ENCODE results near the gene PLEK.

Gene PLEK

DNA sequence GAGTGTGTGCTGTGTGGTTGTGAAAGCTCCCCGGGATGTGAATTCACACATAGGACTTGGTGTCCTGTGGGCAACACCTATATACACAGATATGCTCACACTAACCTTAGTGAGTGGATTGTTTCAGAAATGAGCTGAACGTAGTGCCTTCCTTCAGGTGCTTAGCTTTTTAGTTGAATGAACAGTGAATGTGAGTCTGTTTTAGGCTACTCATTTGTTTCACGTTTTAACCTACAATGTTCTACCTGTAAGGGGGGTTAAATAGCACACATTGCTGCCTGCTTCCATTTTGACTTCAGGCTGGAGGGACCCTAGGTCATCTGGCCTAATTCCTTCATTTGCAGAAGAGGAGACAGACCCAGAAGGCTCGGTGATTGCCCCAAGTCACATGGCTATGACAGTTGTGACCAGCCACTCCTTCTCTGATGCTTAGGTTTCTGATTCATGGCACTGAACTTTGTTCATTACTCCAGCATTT, 1.0 kb downstream of the PLEK start:
- DNase-seq (ENCODE audit: low read depth, low spot score), result no peak
- no peaks in the 10 kb centered on the region for H3K4me1 ChIP-seq (ENCODE audit: insufficient read depth, insufficient read length)
- H3K27me3 ChIP-seq (ENCODE audit: insufficient read depth, insufficient read length), result no peaks in the 10 kb centered on the region
- TF ChIP-seq YY1 (IDR thresholded peaks at IDR 0.05; ENCODE audit: insufficient read depth, insufficient read length) (no peak), ZNF274 (IDR thresholded peaks at IDR 0.05; ENCODE audit: low read depth, low read length) (no peak), SUZ12 (IDR thresholded peaks at IDR 0.05; ENCODE audit: extremely low read depth, insufficient read depth, insufficient read length) (no peak)
- H3K36me3 ChIP-seq (ENCODE audit: insufficient read depth, insufficient read length, low read length), result no peaks in the 10 kb centered on the region
- H3K4me3 ChIP-seq (ENCODE audit: insufficient read length, low read depth), result no peak overlapping the region
- no peaks in the 10 kb centered on the region; the same call in 1 of the 2 replicates for H3K9me3 ChIP-seq (ENCODE audit: insufficient read depth, low read length)
- no peak overlapping the region for H3K9ac ChIP-seq (ENCODE audit: insufficient read length, low read depth)

DNA sequence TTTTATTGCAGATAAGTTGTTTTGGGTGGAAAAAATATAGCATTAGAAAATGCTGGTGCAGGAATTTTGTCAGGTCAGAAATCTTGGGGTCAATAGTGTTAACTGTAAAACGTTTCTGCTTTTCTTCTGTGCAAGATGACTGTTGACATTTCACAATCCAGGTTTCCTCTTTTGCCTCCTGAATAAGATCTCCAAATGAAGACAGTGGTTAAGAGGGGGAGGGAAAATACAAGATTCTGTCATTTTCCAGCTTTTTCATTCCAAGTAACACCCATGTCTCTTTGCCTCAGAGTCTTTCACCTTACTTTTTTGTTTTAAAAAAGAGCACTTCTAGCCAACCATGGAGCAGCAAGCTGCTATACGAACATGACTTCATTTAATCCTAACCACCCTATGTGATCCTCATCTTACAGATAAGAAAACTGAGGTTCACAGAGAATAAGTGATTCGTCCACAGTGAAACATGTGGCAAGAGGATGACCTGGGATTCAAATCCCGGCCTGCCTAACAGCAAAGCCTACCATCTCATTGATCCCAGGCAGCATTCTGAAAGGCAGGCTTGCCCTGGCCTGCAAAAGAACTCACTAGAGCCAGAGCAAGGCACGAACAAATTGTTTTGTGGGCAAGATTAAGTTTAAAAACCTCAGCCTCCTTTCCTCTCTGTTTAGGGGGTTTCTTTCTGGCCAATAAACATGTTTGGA, 3.0 kb downstream of the PLEK start:
- H3K27me3 ChIP-seq (ENCODE audit: insufficient read depth, insufficient read length), result no peaks in the 10 kb centered on the region
- H3K36me3 ChIP-seq (ENCODE audit: insufficient read depth, insufficient read length, low read length), result no peaks in the 10 kb centered on the region
- no peaks in the 10 kb centered on the region for H3K4me1 ChIP-seq (ENCODE audit: insufficient read depth, insufficient read length)
- no peak overlapping the region for H3K9ac ChIP-seq (ENCODE audit: insufficient read length, low read depth)
- no peak for TF ChIP-seq ZNF274 (IDR thresholded peaks at IDR 0.05; ENCODE audit: low read depth, low read length)
- H3K9me3 ChIP-seq (ENCODE audit: insufficient read depth, low read length), result no peaks in the 10 kb centered on the region; the same call in 1 of the 2 replicates
- DNase-seq (ENCODE audit: low read depth, low spot score), result no peak
- no peak overlapping the region for H3K4me3 ChIP-seq (ENCODE audit: insufficient read length, low read depth)

DNA sequence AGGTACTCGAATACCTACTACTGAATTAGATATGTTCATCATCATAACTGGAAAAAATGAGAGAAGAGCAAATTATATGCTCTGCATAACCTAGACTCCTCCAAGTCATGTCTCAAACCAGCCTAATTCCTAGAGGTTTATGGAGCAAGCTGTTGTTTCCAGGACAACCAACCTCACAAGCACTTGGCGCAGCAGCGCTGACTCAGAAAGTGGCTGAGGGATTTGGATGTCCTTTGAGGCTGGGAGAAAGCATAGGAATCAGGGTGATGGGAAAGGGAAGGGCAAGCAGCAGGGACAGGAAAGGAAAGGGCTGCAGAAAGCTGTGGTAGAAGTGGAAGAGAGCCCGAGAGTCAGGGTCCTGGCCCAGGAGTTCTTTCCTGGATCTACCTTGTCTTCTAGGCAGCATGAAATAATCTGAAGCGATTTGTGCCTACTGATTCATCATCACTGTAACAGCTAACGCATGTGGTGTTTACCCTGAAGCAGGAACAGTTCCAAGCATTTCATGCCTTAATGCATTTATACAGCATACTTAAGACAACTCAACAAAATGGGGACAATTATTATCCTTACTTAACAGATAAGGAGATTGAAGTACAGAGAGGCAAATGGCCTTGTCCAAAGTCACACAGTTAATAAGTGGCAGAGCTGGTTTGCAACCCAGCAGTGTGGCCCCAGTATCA, 3.7 kb downstream of the PLEK start:
- Histone ChIP-seq H3K27me3 (ENCODE audit: insufficient read depth, insufficient read length) (no peaks in the 10 kb centered on the region), H3K4me1 (ENCODE audit: insufficient read depth, insufficient read length) (no peaks in the 10 kb centered on the region), H3K9ac (ENCODE audit: insufficient read length, low read depth) (no peak overlapping the region), H3K36me3 (ENCODE audit: insufficient read depth, insufficient read length, low read length) (no peaks in the 10 kb centered on the region), H3K4me3 (ENCODE audit: insufficient read length, low read depth) (no peak overlapping the region), H3K9me3 (ENCODE audit: insufficient read depth, low read length) (no peaks in the 10 kb centered on the region; the same call in 1 of the 2 replicates)
- DNase-seq (ENCODE audit: low read depth, low spot score), result peak; percentile 6
- no peak for TF ChIP-seq YY1 (IDR thresholded peaks at IDR 0.05; ENCODE audit: insufficient read depth, insufficient read length)
- no peak for TF ChIP-seq ZNF274 (IDR thresholded peaks at IDR 0.05; ENCODE audit: low read depth, low read length)
- TF ChIP-seq SUZ12 (IDR thresholded peaks at IDR 0.05; ENCODE audit: extremely low read depth, insufficient read depth, insufficient read length), result no peak

DNA sequence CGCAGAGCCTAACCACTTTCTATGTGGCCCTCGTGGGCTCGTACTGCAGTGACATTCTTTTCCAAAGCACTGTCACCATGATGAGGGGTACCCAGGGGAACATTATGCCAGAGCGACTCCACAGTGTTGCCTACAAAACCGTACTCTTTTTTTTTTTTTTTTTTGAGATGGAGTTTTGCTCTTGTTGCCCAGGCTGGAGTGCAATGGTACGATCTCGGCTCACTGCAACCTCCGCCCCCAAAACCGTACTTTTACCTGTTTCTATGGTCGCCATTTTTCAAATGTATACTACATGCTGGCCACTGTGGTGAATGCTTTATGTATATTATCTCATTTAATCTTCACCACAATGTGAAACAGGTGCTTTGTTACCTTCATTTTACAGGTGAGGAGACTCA, 4.3 kb downstream of the PLEK start:
- Histone ChIP-seq H3K4me1 (ENCODE audit: insufficient read depth, insufficient read length) (no peaks in the 10 kb centered on the region), H3K9ac (ENCODE audit: insufficient read length, low read depth) (no peak overlapping the region), H3K9me3 (ENCODE audit: insufficient read depth, low read length) (no peaks in the 10 kb centered on the region; the same call in 1 of the 2 replicates), H3K4me3 (ENCODE audit: insufficient read length, low read depth) (no peak overlapping the region), H3K27me3 (ENCODE audit: insufficient read depth, insufficient read length) (no peaks in the 10 kb centered on the region), H3K36me3 (ENCODE audit: insufficient read depth, insufficient read length, low read length) (no peaks in the 10 kb centered on the region)
- TF ChIP-seq ZNF274 (IDR thresholded peaks at IDR 0.05; ENCODE audit: low read depth, low read length) (no peak), YY1 (IDR thresholded peaks at IDR 0.05; ENCODE audit: insufficient read depth, insufficient read length) (no peak), SUZ12 (IDR thresholded peaks at IDR 0.05; ENCODE audit: extremely low read depth, insufficient read depth, insufficient read length) (no peak)
- no peak for DNase-seq (ENCODE audit: low read depth, low spot score)

DNA sequence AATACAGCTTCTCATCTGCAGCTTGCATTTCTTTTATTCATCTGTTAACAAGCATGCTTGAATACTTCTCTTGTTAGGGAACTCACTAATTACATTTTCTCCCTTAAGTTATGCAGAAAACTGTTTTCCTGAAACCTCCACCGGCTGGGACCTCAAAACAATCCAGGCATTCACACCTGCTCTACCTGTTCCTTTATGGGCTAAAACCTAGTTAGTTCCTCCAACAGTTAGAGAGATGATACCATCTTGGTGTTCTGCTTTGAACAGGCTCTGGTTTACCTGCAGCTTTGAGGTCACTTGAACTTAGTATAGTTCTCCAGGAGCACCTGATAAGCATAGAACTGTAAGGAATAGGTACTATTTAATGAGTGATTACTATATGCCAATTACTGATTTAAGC, 6.1 kb downstream of the PLEK start:
- Histone ChIP-seq H3K9me3 (ENCODE audit: insufficient read depth, low read length) (no peaks in the 10 kb centered on the region; the same call in 1 of the 2 replicates), H3K27me3 (ENCODE audit: insufficient read depth, insufficient read length) (no peaks in the 10 kb centered on the region), H3K9ac (ENCODE audit: insufficient read length, low read depth) (no peak overlapping the region)

DNA sequence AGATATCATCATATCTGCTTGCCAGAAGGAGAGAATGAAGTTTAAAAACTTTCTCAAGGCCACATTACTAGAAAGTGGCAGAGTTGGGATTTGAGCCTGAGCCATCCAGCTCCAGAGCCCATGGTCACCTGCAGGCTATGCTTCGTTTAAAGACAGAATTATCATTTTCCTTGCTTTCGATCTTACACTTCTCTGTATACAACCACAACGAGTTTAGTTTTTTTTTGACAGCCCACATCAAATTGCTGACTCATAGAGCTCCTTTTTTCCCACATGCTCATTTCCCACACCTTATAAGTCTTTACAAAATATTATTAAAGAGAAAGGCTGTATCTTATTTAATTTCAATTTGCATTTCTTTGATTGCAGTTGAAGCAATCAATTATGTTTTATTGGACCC, 6.5 kb downstream of the PLEK start:
- Histone ChIP-seq H3K4me3 (ENCODE audit: insufficient read length, low read depth) (no peak overlapping the region), H3K9me3 (ENCODE audit: insufficient read depth, low read length) (no peaks in the 10 kb centered on the region; the same call in 1 of the 2 replicates), H3K27me3 (ENCODE audit: insufficient read depth, insufficient read length) (no peaks in the 10 kb centered on the region), H3K9ac (ENCODE audit: insufficient read length, low read depth) (no peak overlapping the region), H3K4me1 (ENCODE audit: insufficient read depth, insufficient read length) (no peaks in the 10 kb centered on the region), H3K36me3 (ENCODE audit: insufficient read depth, insufficient read length, low read length) (no peaks in the 10 kb centered on the region)
- DNase-seq (ENCODE audit: low read depth, low spot score), result no peak
- TF ChIP-seq YY1 (IDR thresholded peaks at IDR 0.05; ENCODE audit: insufficient read depth, insufficient read length), result no peak

More for the DNA sequence above, 6.1 kb downstream of the PLEK start:
- H3K36me3 ChIP-seq (ENCODE audit: insufficient read depth, insufficient read length, low read length), result no peaks in the 10 kb centered on the region
- H3K4me1 ChIP-seq (ENCODE audit: insufficient read depth, insufficient read length), result no peaks in the 10 kb centered on the region
- no peak for DNase-seq (ENCODE audit: low read depth, low spot score)
- no peak overlapping the region for H3K4me3 ChIP-seq (ENCODE audit: insufficient read length, low read depth)
- TF ChIP-seq ZNF274 (IDR thresholded peaks at IDR 0.05; ENCODE audit: low read depth, low read length), result no peak

DNA sequence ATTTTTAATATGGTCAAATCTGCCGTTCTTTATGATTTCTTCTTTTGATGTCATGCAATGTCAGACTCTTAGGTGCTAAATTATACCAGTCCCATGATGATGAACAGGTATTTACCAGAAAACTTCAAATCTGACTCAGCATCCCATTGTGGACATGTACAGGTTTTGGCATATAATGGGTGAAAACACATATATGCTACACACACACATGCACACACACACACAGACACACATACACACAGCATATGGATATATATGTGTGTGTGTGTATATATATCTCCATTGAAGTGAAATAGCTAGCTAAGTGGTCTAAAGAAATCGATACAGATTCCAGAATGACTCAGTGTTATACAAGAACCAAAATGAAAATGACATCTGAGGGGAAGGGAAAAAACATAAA, 7.4 kb downstream of the PLEK start:
- no peak for TF ChIP-seq ZNF274 (IDR thresholded peaks at IDR 0.05; ENCODE audit: low read depth, low read length)
- no peak for TF ChIP-seq YY1 (IDR thresholded peaks at IDR 0.05; ENCODE audit: insufficient read depth, insufficient read length)
- no peak for TF ChIP-seq SUZ12 (IDR thresholded peaks at IDR 0.05; ENCODE audit: extremely low read depth, insufficient read depth, insufficient read length)
- Histone ChIP-seq H3K4me3 (ENCODE audit: insufficient read length, low read depth) (no peak overlapping the region), H3K9ac (ENCODE audit: insufficient read length, low read depth) (no peak overlapping the region)

More for the DNA sequence above, 7.4 kb downstream of the PLEK start:
- Histone ChIP-seq H3K9me3 (ENCODE audit: insufficient read depth, low read length) (no peaks in the 10 kb centered on the region; the same call in 1 of the 2 replicates), H3K27me3 (ENCODE audit: insufficient read depth, insufficient read length) (no peaks in the 10 kb centered on the region), H3K4me1 (ENCODE audit: insufficient read depth, insufficient read length) (no peaks in the 10 kb centered on the region), H3K36me3 (ENCODE audit: insufficient read depth, insufficient read length, low read length) (no peaks in the 10 kb centered on the region)
- DNase-seq (ENCODE audit: low read depth, low spot score), result no peak

All from NT2/D1 (cell line).